ENCODE measurements around the gene PCNX2.

The PCNX2 gene

GRCh38 chr1:233102341-233102740 lies 193.2 kb downstream of the PCNX2 start:
- TF ChIP-seq YY1 (IDR thresholded peaks at IDR 0.05; ENCODE audit: low read depth), result no peak

DNA sequence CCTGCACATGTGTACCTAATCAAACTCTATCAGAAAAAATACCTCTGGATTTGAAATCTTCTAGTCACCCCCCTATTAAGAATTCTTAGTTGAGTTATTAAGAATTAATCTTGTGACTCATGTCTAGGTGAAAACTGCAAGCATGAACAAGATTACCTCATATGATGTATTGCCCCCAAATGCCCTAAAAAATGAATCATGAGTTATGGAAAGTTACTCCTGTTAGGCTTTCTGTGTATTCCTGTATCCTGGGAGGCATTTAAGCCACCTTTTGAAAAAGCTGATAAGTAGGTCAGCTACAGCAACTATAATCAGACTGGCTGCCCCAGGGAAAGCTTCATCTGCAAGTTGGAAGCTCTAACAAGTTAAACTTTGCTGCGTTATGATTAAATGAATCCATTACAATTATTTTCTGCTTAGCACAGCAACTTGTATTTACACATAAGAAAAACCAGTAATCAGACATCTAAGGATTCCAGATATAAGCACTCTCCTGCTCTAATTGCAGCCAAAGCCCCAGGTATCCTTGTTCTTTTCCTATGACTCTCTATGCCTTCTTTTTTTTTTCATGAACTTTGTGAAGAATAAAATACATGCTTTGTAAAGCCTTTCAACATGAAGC lies 197.5 kb downstream of the PCNX2 start:
- TF ChIP-seq NFIC (IDR thresholded peaks at IDR 0.05), result no peak
- TF ChIP-seq TEAD4 (IDR thresholded peaks at IDR 0.05), result no peak
- no peak for TF ChIP-seq YY1 (IDR thresholded peaks at IDR 0.05; ENCODE audit: low read depth)
- no peak for TF ChIP-seq TCF12 (IDR thresholded peaks at IDR 0.05; ENCODE audit: low read depth)
- TF ChIP-seq, protein P1, sequence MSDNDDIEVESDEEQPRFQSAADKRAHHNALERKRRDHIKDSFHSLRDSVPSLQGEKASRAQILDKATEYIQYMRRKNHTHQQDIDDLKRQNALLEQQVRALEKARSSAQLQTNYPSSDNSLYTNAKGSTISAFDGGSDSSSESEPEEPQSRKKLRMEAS (IDR thresholded peaks at IDR 0.05), result no peak
- no peak for TF ChIP-seq EP300 (IDR thresholded peaks at IDR 0.05; ENCODE audit: borderline replicate concordance)
- no peak for TF ChIP-seq CREB1 (IDR thresholded peaks at IDR 0.05; ENCODE audit: low read depth)
- no peak for TF ChIP-seq EGR1 (IDR thresholded peaks at IDR 0.05)
- TF ChIP-seq FOXM1 (IDR thresholded peaks at IDR 0.05; ENCODE audit: borderline replicate concordance, low read depth), result no peak
- no peak for TF ChIP-seq RAD21 (IDR thresholded peaks at IDR 0.05; ENCODE audit: low read depth)
- TF ChIP-seq CEBPB (IDR thresholded peaks at IDR 0.05), result no peak

GRCh38 chr1:233097546-233097945 lies 198.0 kb downstream of the PCNX2 start:
- TF ChIP-seq TEAD4 (IDR thresholded peaks at IDR 0.05), result no peak
- TF ChIP-seq FOXM1 (IDR thresholded peaks at IDR 0.05; ENCODE audit: borderline replicate concordance, low read depth), result no peak
- TF ChIP-seq CEBPB (IDR thresholded peaks at IDR 0.05), result no peak
- TF ChIP-seq YY1 (IDR thresholded peaks at IDR 0.05; ENCODE audit: low read depth), result no peak
- no peak for TF ChIP-seq USF1 (IDR thresholded peaks at IDR 0.05)
- no peak for TF ChIP-seq RAD21 (IDR thresholded peaks at IDR 0.05; ENCODE audit: low read depth)
- TF ChIP-seq TCF12 (IDR thresholded peaks at IDR 0.05; ENCODE audit: low read depth), result no peak
- TF ChIP-seq, protein P2, sequence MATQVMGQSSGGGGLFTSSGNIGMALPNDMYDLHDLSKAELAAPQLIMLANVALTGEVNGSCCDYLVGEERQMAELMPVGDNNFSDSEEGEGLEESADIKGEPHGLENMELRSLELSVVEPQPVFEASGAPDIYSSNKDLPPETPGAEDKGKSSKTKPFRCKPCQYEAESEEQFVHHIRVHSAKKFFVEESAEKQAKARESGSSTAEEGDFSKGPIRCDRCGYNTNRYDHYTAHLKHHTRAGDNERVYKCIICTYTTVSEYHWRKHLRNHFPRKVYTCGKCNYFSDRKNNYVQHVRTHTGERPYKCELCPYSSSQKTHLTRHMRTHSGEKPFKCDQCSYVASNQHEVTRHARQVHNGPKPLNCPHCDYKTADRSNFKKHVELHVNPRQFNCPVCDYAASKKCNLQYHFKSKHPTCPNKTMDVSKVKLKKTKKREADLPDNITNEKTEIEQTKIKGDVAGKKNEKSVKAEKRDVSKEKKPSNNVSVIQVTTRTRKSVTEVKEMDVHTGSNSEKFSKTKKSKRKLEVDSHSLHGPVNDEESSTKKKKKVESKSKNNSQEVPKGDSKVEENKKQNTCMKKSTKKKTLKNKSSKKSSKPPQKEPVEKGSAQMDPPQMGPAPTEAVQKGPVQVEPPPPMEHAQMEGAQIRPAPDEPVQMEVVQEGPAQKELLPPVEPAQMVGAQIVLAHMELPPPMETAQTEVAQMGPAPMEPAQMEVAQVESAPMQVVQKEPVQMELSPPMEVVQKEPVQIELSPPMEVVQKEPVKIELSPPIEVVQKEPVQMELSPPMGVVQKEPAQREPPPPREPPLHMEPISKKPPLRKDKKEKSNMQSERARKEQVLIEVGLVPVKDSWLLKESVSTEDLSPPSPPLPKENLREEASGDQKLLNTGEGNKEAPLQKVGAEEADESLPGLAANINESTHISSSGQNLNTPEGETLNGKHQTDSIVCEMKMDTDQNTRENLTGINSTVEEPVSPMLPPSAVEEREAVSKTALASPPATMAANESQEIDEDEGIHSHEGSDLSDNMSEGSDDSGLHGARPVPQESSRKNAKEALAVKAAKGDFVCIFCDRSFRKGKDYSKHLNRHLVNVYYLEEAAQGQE (IDR thresholded peaks at IDR 0.05; ENCODE audit: low read depth), result no peak
- TF ChIP-seq EGR1 (IDR thresholded peaks at IDR 0.05), result no peak
- TF ChIP-seq, protein P1 (IDR thresholded peaks at IDR 0.05), result no peak
- TF ChIP-seq NFIC (IDR thresholded peaks at IDR 0.05), result no peak
- no peak for TF ChIP-seq ZBTB7A (IDR thresholded peaks at IDR 0.05; ENCODE audit: low read depth)
- TF ChIP-seq TAF1 (IDR thresholded peaks at IDR 0.05; ENCODE audit: low read depth), result no peak
- no peak for TF ChIP-seq CREB1 (IDR thresholded peaks at IDR 0.05; ENCODE audit: low read depth)
- no peak for TF ChIP-seq EP300 (IDR thresholded peaks at IDR 0.05; ENCODE audit: borderline replicate concordance)

GRCh38 chr1:233094691-233095090 lies 200.8 kb downstream of the PCNX2 start:
- TF ChIP-seq TAF1 (IDR thresholded peaks at IDR 0.05; ENCODE audit: low read depth) (no peak), NFIC (IDR thresholded peaks at IDR 0.05) (no peak), TCF12 (IDR thresholded peaks at IDR 0.05; ENCODE audit: low read depth) (no peak), RAD21 (IDR thresholded peaks at IDR 0.05; ENCODE audit: low read depth) (no peak)

- no peak for TF ChIP-seq EGR1 (IDR thresholded peaks at IDR 0.05)
Observed at GRCh38 chr1:233094269-233094668, 201.3 kb downstream of the PCNX2 start.

DNA sequence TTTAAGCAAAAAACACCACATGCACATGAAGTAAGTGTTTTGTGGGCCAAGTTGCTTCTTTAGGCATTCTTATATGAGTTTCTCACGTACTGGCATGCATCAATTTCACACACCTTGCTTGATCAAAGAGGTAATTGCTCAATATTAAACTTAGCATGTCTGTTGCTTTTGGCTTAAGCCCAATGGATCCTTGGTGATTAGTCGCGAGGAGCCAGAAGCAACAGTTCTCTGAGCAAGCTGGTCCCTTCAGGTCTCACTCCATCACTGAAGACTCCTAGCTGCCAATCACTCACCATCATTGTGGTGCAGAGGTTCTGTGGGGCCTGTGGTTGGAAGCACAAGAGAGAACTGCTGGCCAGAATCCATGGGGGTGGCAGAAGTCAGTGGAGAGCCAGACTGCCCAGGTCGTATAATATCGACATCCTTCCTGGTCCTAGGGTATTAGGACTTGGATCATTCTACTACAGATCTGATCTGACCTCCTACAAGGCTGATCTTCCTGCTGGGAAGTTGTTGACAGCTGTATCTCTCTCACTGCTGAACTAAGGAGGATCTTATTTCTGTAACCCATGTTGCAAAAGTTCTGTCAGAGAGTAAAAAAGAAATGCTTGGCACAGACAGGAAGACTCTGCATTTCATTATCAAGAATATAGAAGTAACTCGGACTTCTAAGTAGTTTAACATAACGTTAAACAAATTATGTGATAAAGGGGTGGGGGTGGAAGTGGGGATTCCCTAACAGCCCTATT lies 204.6 kb downstream of the PCNX2 start:
- TF ChIP-seq ZBTB7A (IDR thresholded peaks at IDR 0.05; ENCODE audit: low read depth) (no peak), EP300 (IDR thresholded peaks at IDR 0.05; ENCODE audit: borderline replicate concordance) (no peak), TCF12 (IDR thresholded peaks at IDR 0.05; ENCODE audit: low read depth) (no peak), NFIC (IDR thresholded peaks at IDR 0.05) (no peak), EGR1 (IDR thresholded peaks at IDR 0.05) (no peak), YY1 (IDR thresholded peaks at IDR 0.05; ENCODE audit: low read depth) (no peak), USF1 (IDR thresholded peaks at IDR 0.05) (no peak), CEBPB (IDR thresholded peaks at IDR 0.05) (no peak), RAD21 (IDR thresholded peaks at IDR 0.05; ENCODE audit: low read depth) (no peak), TEAD4 (IDR thresholded peaks at IDR 0.05) (no peak), CREB1 (IDR thresholded peaks at IDR 0.05; ENCODE audit: low read depth) (no peak), FOXM1 (IDR thresholded peaks at IDR 0.05; ENCODE audit: borderline replicate concordance, low read depth) (no peak), TAF1 (IDR thresholded peaks at IDR 0.05; ENCODE audit: low read depth) (no peak)
- TF ChIP-seq, protein P1 (IDR thresholded peaks at IDR 0.05), result no peak
- TF ChIP-seq, protein P2 (IDR thresholded peaks at IDR 0.05; ENCODE audit: low read depth), result no peak
